Measurements from ENCODE around the gene GALNT6. TPM values are rescaled to one million over a fixed set of nuclear protein-coding genes. Genes with fewer than 3 reads are reported as not detected.

The GALNT6 gene
- total and polyA plus RNA-seq, 2 of the 13 experiments (the other 11 are each of a cell fraction or from before 2014, with no cell fraction given) = 1.0 to 1.1 TPM

DNA sequence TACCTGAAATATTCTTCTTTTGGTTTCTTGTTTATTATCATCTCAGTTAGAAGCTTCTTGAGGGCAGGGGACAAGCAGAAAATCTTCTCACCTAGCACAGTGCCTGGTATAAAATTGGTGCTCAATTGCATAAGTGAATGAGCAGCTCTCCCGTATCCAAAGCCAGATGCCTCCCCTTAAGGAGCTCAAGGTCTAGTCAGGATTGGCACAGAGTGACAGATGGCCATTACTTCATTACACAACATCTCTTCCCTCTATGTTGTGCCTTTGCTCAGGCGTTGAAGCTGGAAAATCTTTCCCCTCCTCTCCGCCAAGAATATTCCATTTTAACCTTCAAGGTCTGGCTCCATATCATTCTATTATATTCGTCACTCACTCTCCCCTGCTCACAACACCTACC is 37.0 kb upstream of the GALNT6 start:
- no TSS peak for BruUV-seq (replicated peaks)
- Histone ChIP-seq H3K79me2 (ENCODE audit: insufficient read depth, low read length) (no peaks in the 10 kb centered on the region), H4K20me1 (ENCODE audit: insufficient read depth, low read length) (no peaks in the 10 kb centered on the region), H2AFZ (ENCODE audit: low read length) (no peak overlapping the region), H3K9me3 (ENCODE audit: low read length) (no peaks in the 10 kb centered on the region), H3K4me3 (replicated peaks in 1 of 3; ENCODE audit: insufficient read depth in 1 of 3, low read depth in 2 of 3, low read length in 3 of 3) (no peak overlapping the region), H3K27me3 (ENCODE audit: control insufficient read depth in 1 of 2, insufficient read depth in 2 of 2, low read length in 2 of 2) (peaks cover 0 to 8% of the 10 kb centered on the region in 2 experiments; a peak in 3 of 5 replicates), H3K9ac (ENCODE audit: insufficient read depth, low read depth, low read length) (no peak overlapping the region), H3K4me1 (ENCODE audit: insufficient read depth, low read length) (peaks cover 9% of the 10 kb centered on the region; the same call in 1 of the 2 replicates), H3K4me2 (ENCODE audit: low read depth, low read length) (no peak overlapping the region), H3K36me3 (replicated peaks in 1 of 2; ENCODE audit: control insufficient read depth in 1 of 2, insufficient read depth in 2 of 2, low read length in 2 of 2) (no peaks in the 10 kb centered on the region), H3K27ac (ENCODE audit: extremely low read length, insufficient read depth, low read length) (no peak overlapping the region)
- CTCF ChIA-PET (ENCODE audit: low intra/inter-chr PET ratio, low total read pairs) = no interaction called here
- FAIRE-seq (no peak), DNase-seq (ENCODE audit: low spot score) (no peak), ATAC-seq (no peak)
- TF ChIP-seq ZNF350 (CRISPR knock-in tag; IDR thresholded peaks at IDR 0.05; ENCODE audit: borderline replicate concordance, low read depth) = no peak
- intact Hi-C loops (cut with micrococcal nuclease; ENCODE audit: unreplicated experiment) = no loop called here
- in situ Hi-C loops (cut with HindIII; ENCODE audit: extremely low pct_ligation_motif_present, low pct_unique_long_range_greater_than_20kb) = no loop called here
- 15% methylated on average over 4 of the region's 4 CpGs for WGBS (ENCODE audit: low lambda C conversion rate)
- POLR2A ChIA-PET = no interaction called here

DNA sequence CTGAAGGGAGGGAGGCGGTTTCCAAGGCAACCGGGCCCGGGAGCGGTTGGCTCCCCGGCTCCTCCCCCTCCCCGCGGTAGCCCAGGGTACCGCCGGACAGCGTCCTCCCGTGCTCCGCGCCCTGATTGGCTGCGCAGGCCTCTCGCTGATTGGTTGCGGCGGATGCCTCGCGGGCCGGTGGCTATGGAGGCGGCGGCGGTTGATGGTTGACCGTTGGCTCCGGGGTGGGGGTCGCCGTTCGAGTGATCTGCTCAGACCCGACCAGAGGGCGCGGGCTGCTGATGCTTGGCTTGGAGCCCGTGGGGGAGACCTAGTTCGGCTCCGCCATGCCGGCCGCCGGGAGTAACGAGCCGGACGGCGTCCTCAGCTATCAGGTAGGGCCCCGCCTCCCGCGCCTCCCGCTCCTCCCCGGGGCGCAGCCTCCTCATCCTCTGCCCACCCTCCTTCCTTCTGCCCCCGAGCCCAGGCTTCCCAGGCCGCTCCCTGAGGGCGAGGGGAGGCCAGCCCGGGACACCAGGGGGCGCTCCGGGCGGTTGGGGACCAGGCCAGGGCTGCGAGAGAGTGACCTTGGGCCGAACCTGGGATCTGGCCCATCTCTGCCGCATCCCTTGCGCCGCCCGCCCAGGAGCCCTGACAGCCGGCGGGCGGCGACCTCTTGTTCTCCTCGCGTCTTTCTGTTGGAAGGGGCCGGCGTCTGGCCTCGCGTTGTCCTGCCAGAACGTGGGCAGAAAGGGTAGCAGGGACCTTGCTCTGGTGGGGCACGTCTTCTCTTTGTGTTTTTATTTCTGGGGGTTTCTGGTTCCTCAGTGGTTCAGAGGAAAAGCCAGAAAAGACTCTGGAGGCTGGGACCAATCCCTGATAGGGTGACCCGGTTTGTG is 33.7 kb upstream of the GALNT6 start, which contains the start of gene SLC4A8:
Gene SLC4A8, plus strand, starts transcription at position 170 of the 878 bp plus-strand sequence. Its CDS starts 157 bp downstream, at position 327.
- intact Hi-C loops (cut with micrococcal nuclease; ENCODE audit: unreplicated experiment) = loop anchor here (1.0 to 5.0 kb wide), 2 partner anchors 107 to 387 kb away; a partner anchor contains a TSS
- no TSS peak for BruUV-seq (replicated peaks)
- POLR2A ChIA-PET = no interaction called here
- peak; percentile 77 for TF ChIP-seq NFYB (CRISPR knock-in tag; IDR thresholded peaks at IDR 0.05)
- TF ChIP-seq MNT (IDR thresholded peaks at IDR 0.05) = no peak
- no peak for TF ChIP-seq ZBTB8A (CRISPR knock-in tag; IDR thresholded peaks at IDR 0.05; ENCODE audit: borderline replicate concordance, low read depth)
- TF ChIP-seq CENPT (CRISPR knock-in tag; IDR thresholded peaks at IDR 0.05; ENCODE audit: low read depth) = no peak
- TF ChIP-seq NR2F6 (IDR thresholded peaks at IDR 0.05) = no peak
- TF ChIP-seq NR2F6 (CRISPR knock-in tag; IDR thresholded peaks at IDR 0.05) = no peak
- TF ChIP-seq HNRNPK (IDR thresholded peaks at IDR 0.05; ENCODE audit: low read depth, low read length, poor library complexity, severe bottlenecking) = peak; percentile 32
- no peak for TF ChIP-seq ZNF275 (CRISPR knock-in tag; IDR thresholded peaks at IDR 0.05; ENCODE audit: borderline replicate concordance)
- no peak for TF ChIP-seq SIX1 (CRISPR knock-in tag; IDR thresholded peaks at IDR 0.05; ENCODE audit: borderline replicate concordance)

More for the DNA sequence above, 33.7 kb upstream of the GALNT6 start, which contains the start of gene SLC4A8:
- no peak for FAIRE-seq
- peak; percentile 96 for ATAC-seq
- H3K4me1 ChIP-seq (ENCODE audit: insufficient read depth, low read length) = peaks cover 2% of the 10 kb centered on the region; the same call in 1 of the 2 replicates
- peak within 1 kb of the TSS in 1 of 3 experiments; percentile 51; a peak in 1 of 6 replicates for H3K4me3 ChIP-seq (replicated peaks in 1 of 3; ENCODE audit: insufficient read depth in 1 of 3, low read depth in 2 of 3, low read length in 3 of 3)
- CTCF ChIA-PET (ENCODE audit: low intra/inter-chr PET ratio, low total read pairs) = interaction anchor here (1.8 kb wide), 1 partner anchor 107 kb away, joined by 16 read pairs; no protein-coding TSS in a partner anchor
- H3K27me3 ChIP-seq (ENCODE audit: control insufficient read depth in 1 of 2, insufficient read depth in 2 of 2, low read length in 2 of 2) = peaks cover 0 to 8% of the 10 kb centered on the region in 2 experiments; a peak in 2 of 5 replicates
- no peak within 1 kb of the TSS for H3K27ac ChIP-seq (ENCODE audit: extremely low read length, insufficient read depth, low read length)
- peak; percentile 54 for DNase-seq (ENCODE audit: low spot score)
- no peak within 1 kb of the TSS for H2AFZ ChIP-seq (ENCODE audit: low read length)
- H3K36me3 ChIP-seq (replicated peaks in 1 of 2; ENCODE audit: control insufficient read depth in 1 of 2, insufficient read depth in 2 of 2, low read length in 2 of 2) = no peaks in the 10 kb centered on the region
- peak within 1 kb of the TSS; percentile 45; the same call in 1 of the 2 replicates for H3K4me2 ChIP-seq (ENCODE audit: low read depth, low read length)
- no peaks in the 10 kb centered on the region for H3K79me2 ChIP-seq (ENCODE audit: insufficient read depth, low read length)
- H3K9ac ChIP-seq (ENCODE audit: insufficient read depth, low read depth, low read length) = no peak within 1 kb of the TSS
- in situ Hi-C loops (cut with HindIII; ENCODE audit: extremely low pct_ligation_motif_present, low pct_unique_long_range_greater_than_20kb) = loop anchor here (5.0 kb wide), 3 partner anchors 102 to 392 kb away; no protein-coding TSS in a partner anchor
- WGBS (ENCODE audit: low lambda C conversion rate) = 8% methylated on average over 13 of the region's 73 CpGs
- H4K20me1 ChIP-seq (ENCODE audit: insufficient read depth, low read length) = no peaks in the 10 kb centered on the region
- no peaks in the 10 kb centered on the region for H3K9me3 ChIP-seq (ENCODE audit: low read length)

Measured in HepG2 (cell line).